ENCODE results near the gene FLYWCH1.

DNA sequence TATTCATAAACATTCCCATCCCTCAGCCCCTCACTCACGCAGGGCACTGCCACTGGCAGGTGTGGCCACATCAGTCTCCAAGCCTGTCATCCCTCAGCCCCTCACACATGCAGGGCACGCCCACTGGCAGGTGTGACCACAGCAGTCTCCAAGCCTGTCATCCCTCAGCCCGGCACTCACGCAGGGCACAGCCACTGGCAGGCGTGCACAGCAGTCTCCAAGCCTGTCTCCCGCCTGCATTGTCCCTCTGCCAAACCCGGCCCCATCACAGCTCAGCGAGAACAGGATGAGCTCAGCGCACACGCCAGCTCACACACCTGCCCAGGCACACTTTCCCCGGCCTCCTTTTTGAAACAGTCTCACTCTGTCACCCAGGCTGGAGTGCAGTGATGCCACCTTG lies 40.9 kb downstream of the FLYWCH1 start:
- TF ChIP-seq, protein P1, sequence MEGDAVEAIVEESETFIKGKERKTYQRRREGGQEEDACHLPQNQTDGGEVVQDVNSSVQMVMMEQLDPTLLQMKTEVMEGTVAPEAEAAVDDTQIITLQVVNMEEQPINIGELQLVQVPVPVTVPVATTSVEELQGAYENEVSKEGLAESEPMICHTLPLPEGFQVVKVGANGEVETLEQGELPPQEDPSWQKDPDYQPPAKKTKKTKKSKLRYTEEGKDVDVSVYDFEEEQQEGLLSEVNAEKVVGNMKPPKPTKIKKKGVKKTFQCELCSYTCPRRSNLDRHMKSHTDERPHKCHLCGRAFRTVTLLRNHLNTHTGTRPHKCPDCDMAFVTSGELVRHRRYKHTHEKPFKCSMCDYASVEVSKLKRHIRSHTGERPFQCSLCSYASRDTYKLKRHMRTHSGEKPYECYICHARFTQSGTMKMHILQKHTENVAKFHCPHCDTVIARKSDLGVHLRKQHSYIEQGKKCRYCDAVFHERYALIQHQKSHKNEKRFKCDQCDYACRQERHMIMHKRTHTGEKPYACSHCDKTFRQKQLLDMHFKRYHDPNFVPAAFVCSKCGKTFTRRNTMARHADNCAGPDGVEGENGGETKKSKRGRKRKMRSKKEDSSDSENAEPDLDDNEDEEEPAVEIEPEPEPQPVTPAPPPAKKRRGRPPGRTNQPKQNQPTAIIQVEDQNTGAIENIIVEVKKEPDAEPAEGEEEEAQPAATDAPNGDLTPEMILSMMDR (IDR thresholded peaks at IDR 0.05; ENCODE audit: borderline replicate concordance, extremely low read depth, low read length, poor library complexity, severe bottlenecking), result no peak
- no peak for TF ChIP-seq EZH2 (IDR thresholded peaks at IDR 0.05; ENCODE audit: borderline replicate concordance, low read depth, low read length, severe bottlenecking)

Measured in DND-41 (cell line).